Bronchial epithelial cell (primary cell): Measurements from ENCODE around the gene SUV39H2. TPM values are rescaled to one million over a fixed set of nuclear protein-coding genes. Genes with fewer than 3 reads are reported as not detected.

Experiments
- DNase-seq: peaks from one replicate; pipeline ENCODE4 v3.0.0-alpha.2; 2010; ENCODE audit warnings: low read depth
- FAIRE-seq: peaks from 2 replicates; lab custom pipeline; 2011; peaks lifted over from hg19 to GRCh38; lab: Jason Lieb, UNC
- H3K27me3 ChIP-seq: 2 replicates; pipeline ENCODE4 v1.5.1; 2011; ENCODE audit warnings: low read length; ENCODE audit not compliant: control insufficient read depth, insufficient read depth
- H3K36me3 ChIP-seq: 2 replicates; pipeline ENCODE4 v1.5.1; 2011; ENCODE audit warnings: low read length; ENCODE audit not compliant: control insufficient read depth, insufficient read depth
- H3K4me3 ChIP-seq: 2 replicates; pipeline ENCODE4 v1.5.1; 2011; ENCODE audit warnings: mild to moderate bottlenecking, low read depth, low read length, control low read depth
- CTCF ChIP-seq: IDR thresholded peaks from 2 replicates; pipeline ENCODE4 v1.5.1; 2011; ENCODE audit warnings: mild to moderate bottlenecking, moderate library complexity, low read length, control low read depth, inconsistent platforms; ENCODE audit not compliant: insufficient read depth, severe bottlenecking
- total RNA-seq: library from RNA; depleted of rRNA; stranded (reverse); fragments of >200 nt; gene quantifications from 2 replicates; pipeline ENCODE4 v1.2.1, GENCODE V29; 2014

SUV39H2 gene
- total RNA-seq, 1 donor from 2014 or later = 7.4 TPM

- Histone ChIP-seq H3K36me3 (peaks cover 1% of the 10 kb centered on the region), H3K4me3 (no peak overlapping the region), H3K27me3 (no peaks in the 10 kb centered on the region)
- FAIRE-seq (no peak), DNase-seq (peak; percentile 69)
- no peak for TF ChIP-seq CTCF
These were observed 66.4 kb downstream of the SUV39H2 start for GRCh38 chr10:14945108-14945507.

GRCh38 chr10:14947268-14947667 is 68.6 kb downstream of the SUV39H2 start:
- no peak for FAIRE-seq
- peaks cover 1% of the 10 kb centered on the region for H3K36me3 ChIP-seq

GRCh38 chr10:14949291-14949690 is 70.6 kb downstream of the SUV39H2 start:
- no peak overlapping the region for H3K4me3 ChIP-seq
- FAIRE-seq = no peak
- no peaks in the 10 kb centered on the region for H3K27me3 ChIP-seq
- no peak for TF ChIP-seq CTCF
- DNase-seq = no peak
- H3K36me3 ChIP-seq = peaks cover 1% of the 10 kb centered on the region

More at GRCh38 chr10:14947268-14947667, 68.6 kb downstream of the SUV39H2 start:
- DNase-seq = no peak
- H3K4me3 ChIP-seq = no peak overlapping the region
- TF ChIP-seq CTCF = no peak
- no peaks in the 10 kb centered on the region for H3K27me3 ChIP-seq

- H3K4me3 ChIP-seq = peak overlapping the region; percentile 74
- H3K27me3 ChIP-seq = no peaks in the 10 kb centered on the region
- peak; percentile 12 for TF ChIP-seq CTCF
- no peak for FAIRE-seq
- peaks cover 1% of the 10 kb centered on the region for H3K36me3 ChIP-seq
- peak; percentile 13 for DNase-seq
These were observed 74.3 kb downstream of the SUV39H2 start for GRCh38 chr10:14952851-14953423.

- Histone ChIP-seq H3K36me3 (no peaks in the 10 kb centered on the region), H3K27me3 (no peaks in the 10 kb centered on the region), H3K4me3 (peak overlapping the region; percentile 74)
- peak; percentile 49 for DNase-seq
- no peak for TF ChIP-seq CTCF
- FAIRE-seq = no peak
These were observed 74.8 kb downstream of the SUV39H2 start for GRCh38 chr10:14953424-14954000.

Other genes with a start within 250 kb of the SUV39H2 start
- gene FAM107B, start 104.0 kb upstream of the SUV39H2 start, total RNA-seq = 18.7 and 18.8 TPM in 2 replicates
- 0.79 and 1.3 TPM in 2 replicates for gene CDNF, start 40.8 kb upstream of the SUV39H2 start, total RNA-seq
- 6.3 and 6.8 TPM in 2 replicates for gene HSPA14, start 40.6 kb upstream of the SUV39H2 start, total RNA-seq
- 21.4 and 21.6 TPM in 2 replicates for gene MSANTD7, start 40.6 kb upstream of the SUV39H2 start, total RNA-seq
- gene DCLRE1C, start 75.2 kb downstream of the SUV39H2 start, total RNA-seq = 9.0 and 10.2 TPM in 2 replicates
- not detected in 2 replicates for gene MEIG1, start 80.5 kb downstream of the SUV39H2 start, total RNA-seq
- gene OLAH, start 165.1 kb downstream of the SUV39H2 start, total RNA-seq = 16.3 and 26.0 TPM in 2 replicates
- gene ACBD7, start 209.9 kb downstream of the SUV39H2 start, total RNA-seq = 0.13 and 0.26 TPM in 2 replicates
- 10.3 and 18.4 TPM in 2 replicates for gene RPP38, start 218.5 kb downstream of the SUV39H2 start, total RNA-seq